Measurements from ENCODE around the gene SLC50A1. TPM values are rescaled to one million over a fixed set of nuclear protein-coding genes. Genes with fewer than 3 reads are reported as not detected.

Gene SLC50A1
- total and polyA plus RNA-seq, 2 donors (not counting 1 experiment from before 2014, with no cell fraction given), result 36.0 to 61.1 TPM

DNA sequence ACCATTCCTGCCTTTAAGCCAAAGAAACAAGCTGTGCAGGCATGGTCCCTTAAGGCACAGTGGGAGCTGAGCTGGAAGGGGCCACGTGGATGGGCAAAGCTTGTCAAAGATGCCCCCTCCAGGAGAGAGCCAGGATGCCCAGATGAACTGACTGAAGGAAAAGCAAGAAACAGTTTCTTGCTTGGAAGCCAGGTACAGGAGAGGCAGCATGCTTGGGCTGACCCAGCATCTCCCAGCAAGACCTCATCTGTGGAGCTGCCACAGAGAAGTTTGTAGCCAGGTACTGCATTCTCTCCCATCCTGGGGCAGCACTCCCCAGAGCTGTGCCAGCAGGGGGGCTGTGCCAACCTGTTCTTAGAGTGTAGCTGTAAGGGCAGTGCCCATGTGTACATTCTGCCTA, 1.3 kb upstream of the SLC50A1 start:
- Histone ChIP-seq H3K9me3 (ENCODE audit: control insufficient read depth, insufficient read depth, low read depth, low read length) (no peaks in the 10 kb centered on the region), H3K36me3 (ENCODE audit: control insufficient read depth, insufficient read depth, low read length) (no peaks in the 10 kb centered on the region), H4K20me1 (ENCODE audit: control insufficient read depth, extremely low read depth, insufficient read depth, low read length) (no peaks in the 10 kb centered on the region), H3K79me2 (ENCODE audit: control insufficient read depth, insufficient read depth, low read length) (peaks cover 16% of the 10 kb centered on the region), H3K4me3 (replicated peaks in 1 of 4; ENCODE audit: control extremely low read depth in 1 of 4, insufficient read depth in 1 of 4, low read depth in 3 of 4, low read length in 4 of 4) (peak overlapping the region in 1 of 4 experiments; percentile 82), H3K4me1 (ENCODE audit: control insufficient read depth, extremely low read depth, insufficient read depth, low read length) (peaks cover 18% of the 10 kb centered on the region), H3K9ac (ENCODE audit: insufficient read depth, low read length) (no peak overlapping the region), H3K27me3 (ENCODE audit: control insufficient read depth, insufficient read depth, low read length) (peaks cover 4% of the 10 kb centered on the region), H3K27ac (ENCODE audit: insufficient read depth, low read length) (no peak overlapping the region), H2AFZ (ENCODE audit: low read length) (no peak overlapping the region), H3K4me2 (ENCODE audit: extremely low read depth, insufficient read depth, low read length) (peak overlapping the region; percentile 92)
- TF ChIP-seq, protein P1, sequence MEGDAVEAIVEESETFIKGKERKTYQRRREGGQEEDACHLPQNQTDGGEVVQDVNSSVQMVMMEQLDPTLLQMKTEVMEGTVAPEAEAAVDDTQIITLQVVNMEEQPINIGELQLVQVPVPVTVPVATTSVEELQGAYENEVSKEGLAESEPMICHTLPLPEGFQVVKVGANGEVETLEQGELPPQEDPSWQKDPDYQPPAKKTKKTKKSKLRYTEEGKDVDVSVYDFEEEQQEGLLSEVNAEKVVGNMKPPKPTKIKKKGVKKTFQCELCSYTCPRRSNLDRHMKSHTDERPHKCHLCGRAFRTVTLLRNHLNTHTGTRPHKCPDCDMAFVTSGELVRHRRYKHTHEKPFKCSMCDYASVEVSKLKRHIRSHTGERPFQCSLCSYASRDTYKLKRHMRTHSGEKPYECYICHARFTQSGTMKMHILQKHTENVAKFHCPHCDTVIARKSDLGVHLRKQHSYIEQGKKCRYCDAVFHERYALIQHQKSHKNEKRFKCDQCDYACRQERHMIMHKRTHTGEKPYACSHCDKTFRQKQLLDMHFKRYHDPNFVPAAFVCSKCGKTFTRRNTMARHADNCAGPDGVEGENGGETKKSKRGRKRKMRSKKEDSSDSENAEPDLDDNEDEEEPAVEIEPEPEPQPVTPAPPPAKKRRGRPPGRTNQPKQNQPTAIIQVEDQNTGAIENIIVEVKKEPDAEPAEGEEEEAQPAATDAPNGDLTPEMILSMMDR (conservative IDR thresholded peaks at IDR 0.05 in 1 of 2, IDR thresholded peaks at IDR 0.05 in 1 of 2; ENCODE audit: low read depth in 1 of 2, low read length in 2 of 2), result no peak
- TF ChIP-seq EZH2 (IDR thresholded peaks at IDR 0.05; ENCODE audit: low read length, missing control alignments), result no peak
- DNase-seq (ENCODE audit: low read depth in 2 of 2), result no peak

DNA sequence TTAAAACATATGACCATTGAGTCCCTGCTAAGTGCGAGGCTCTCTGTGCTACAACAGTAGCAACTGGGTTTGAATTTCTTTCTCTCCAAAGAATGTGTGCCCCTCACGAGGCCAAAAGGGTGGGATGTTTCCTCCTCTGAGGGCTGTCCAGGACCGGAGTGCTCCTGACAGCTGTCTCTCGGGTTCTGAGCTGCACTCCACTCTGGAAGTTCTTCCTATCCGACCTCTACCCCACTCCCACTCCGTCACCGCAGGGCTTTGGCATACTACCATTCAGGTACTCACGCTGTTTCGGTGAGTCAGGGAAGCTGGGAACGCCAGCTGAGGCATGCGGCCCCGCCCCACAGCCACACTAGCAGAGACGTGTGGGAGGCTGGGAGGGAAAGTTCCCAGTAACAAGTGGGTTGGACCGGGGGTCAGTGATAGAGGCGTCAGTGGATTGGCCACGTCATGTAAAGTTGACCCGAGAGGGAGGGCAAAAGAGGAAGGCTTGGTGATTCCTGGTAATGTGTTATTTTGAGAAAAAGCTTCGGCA, 705 bp upstream of the SLC50A1 start:
- H3K9ac ChIP-seq (ENCODE audit: insufficient read depth, low read length), result peak overlapping the region; percentile 91
- peaks cover 18% of the 10 kb centered on the region for H3K4me1 ChIP-seq (ENCODE audit: control insufficient read depth, extremely low read depth, insufficient read depth, low read length)
- H3K79me2 ChIP-seq (ENCODE audit: control insufficient read depth, insufficient read depth, low read length), result peaks cover 21% of the 10 kb centered on the region
- H2AFZ ChIP-seq (ENCODE audit: low read length), result peak overlapping the region; percentile 3
- H4K20me1 ChIP-seq (ENCODE audit: control insufficient read depth, extremely low read depth, insufficient read depth, low read length), result no peaks in the 10 kb centered on the region
- H3K27ac ChIP-seq (ENCODE audit: insufficient read depth, low read length), result peak overlapping the region; percentile 98
- H3K4me2 ChIP-seq (ENCODE audit: extremely low read depth, insufficient read depth, low read length), result peak overlapping the region; percentile 92
- H3K4me3 ChIP-seq (replicated peaks in 1 of 4; ENCODE audit: control extremely low read depth in 1 of 4, insufficient read depth in 1 of 4, low read depth in 3 of 4, low read length in 4 of 4), result peak overlapping the region; percentile 68 to 82 (median 81)
- peak; percentile 92 to 99 for DNase-seq (ENCODE audit: low read depth in 2 of 2)
- H3K9me3 ChIP-seq (ENCODE audit: control insufficient read depth, insufficient read depth, low read depth, low read length), result no peaks in the 10 kb centered on the region
- H3K27me3 ChIP-seq (ENCODE audit: control insufficient read depth, insufficient read depth, low read length), result no peaks in the 10 kb centered on the region
- no peaks in the 10 kb centered on the region for H3K36me3 ChIP-seq (ENCODE audit: control insufficient read depth, insufficient read depth, low read length)
- TF ChIP-seq, protein P1 (conservative IDR thresholded peaks at IDR 0.05 in 1 of 2, IDR thresholded peaks at IDR 0.05 in 1 of 2; ENCODE audit: low read depth in 1 of 2, low read length in 2 of 2), result no peak
- no peak for TF ChIP-seq EZH2 (IDR thresholded peaks at IDR 0.05; ENCODE audit: low read length, missing control alignments)

DNA sequence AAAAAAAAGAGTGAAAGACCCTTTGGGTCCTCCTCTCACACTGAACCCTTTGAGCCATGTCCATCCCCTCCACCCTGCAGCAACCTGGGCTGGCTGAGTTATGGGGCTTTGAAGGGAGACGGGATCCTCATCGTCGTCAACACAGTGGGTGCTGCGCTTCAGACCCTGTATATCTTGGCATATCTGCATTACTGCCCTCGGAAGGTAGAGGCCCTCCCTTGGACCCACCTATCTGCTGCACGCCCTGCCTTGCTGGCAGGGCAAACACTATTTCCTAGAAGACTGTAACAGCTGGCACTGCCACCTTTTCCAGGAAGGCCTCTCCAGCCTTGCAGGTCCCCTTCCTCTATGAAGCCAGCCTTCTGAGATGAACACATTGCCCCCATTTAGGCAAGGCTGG, 1.1 kb downstream of the SLC50A1 start:
- H3K27ac ChIP-seq (ENCODE audit: insufficient read depth, low read length), result peak overlapping the region; percentile 98
- peak overlapping the region; percentile 39 for H3K9ac ChIP-seq (ENCODE audit: insufficient read depth, low read length)
- H3K9me3 ChIP-seq (ENCODE audit: control insufficient read depth, insufficient read depth, low read depth, low read length), result no peaks in the 10 kb centered on the region
- no peaks in the 10 kb centered on the region for H4K20me1 ChIP-seq (ENCODE audit: control insufficient read depth, extremely low read depth, insufficient read depth, low read length)
- H3K27me3 ChIP-seq (ENCODE audit: control insufficient read depth, insufficient read depth, low read length), result peaks cover 3% of the 10 kb centered on the region
- H3K4me2 ChIP-seq (ENCODE audit: extremely low read depth, insufficient read depth, low read length), result peak overlapping the region; percentile 90
- H2AFZ ChIP-seq (ENCODE audit: low read length), result no peak overlapping the region
- H3K4me1 ChIP-seq (ENCODE audit: control insufficient read depth, extremely low read depth, insufficient read depth, low read length), result peaks cover 18% of the 10 kb centered on the region
- H3K79me2 ChIP-seq (ENCODE audit: control insufficient read depth, insufficient read depth, low read length), result peaks cover 22% of the 10 kb centered on the region
- no peaks in the 10 kb centered on the region for H3K36me3 ChIP-seq (ENCODE audit: control insufficient read depth, insufficient read depth, low read length)
- TF ChIP-seq EZH2 (IDR thresholded peaks at IDR 0.05; ENCODE audit: low read length, missing control alignments), result no peak
- TF ChIP-seq, protein P1 (conservative IDR thresholded peaks at IDR 0.05 in 1 of 2, IDR thresholded peaks at IDR 0.05 in 1 of 2; ENCODE audit: low read depth in 1 of 2, low read length in 2 of 2), result no peak
- DNase-seq (ENCODE audit: low read depth in 2 of 2), result no peak
- peak overlapping the region; percentile 41 to 81 (median 63) for H3K4me3 ChIP-seq (replicated peaks in 1 of 4; ENCODE audit: control extremely low read depth in 1 of 4, insufficient read depth in 1 of 4, low read depth in 3 of 4, low read length in 4 of 4)
